HG03280 (cell line): ENCODE results near the gene DRG1.
"Not testable (repeated sequence)": the region's sequence is repeated elsewhere in the genome, so short reads cannot be mapped to it uniquely, and the experiment has no call there.

Experiments
- ATAC-seq: cut with Tn5 transposase; IDR thresholded peaks from one replicate; pipeline ENCODE4 v1.9.1; 2021; ENCODE audit warnings: mild to moderate bottlenecking, moderate library complexity; ENCODE audit not compliant: unreplicated experiment

DRG1 gene

DNA sequence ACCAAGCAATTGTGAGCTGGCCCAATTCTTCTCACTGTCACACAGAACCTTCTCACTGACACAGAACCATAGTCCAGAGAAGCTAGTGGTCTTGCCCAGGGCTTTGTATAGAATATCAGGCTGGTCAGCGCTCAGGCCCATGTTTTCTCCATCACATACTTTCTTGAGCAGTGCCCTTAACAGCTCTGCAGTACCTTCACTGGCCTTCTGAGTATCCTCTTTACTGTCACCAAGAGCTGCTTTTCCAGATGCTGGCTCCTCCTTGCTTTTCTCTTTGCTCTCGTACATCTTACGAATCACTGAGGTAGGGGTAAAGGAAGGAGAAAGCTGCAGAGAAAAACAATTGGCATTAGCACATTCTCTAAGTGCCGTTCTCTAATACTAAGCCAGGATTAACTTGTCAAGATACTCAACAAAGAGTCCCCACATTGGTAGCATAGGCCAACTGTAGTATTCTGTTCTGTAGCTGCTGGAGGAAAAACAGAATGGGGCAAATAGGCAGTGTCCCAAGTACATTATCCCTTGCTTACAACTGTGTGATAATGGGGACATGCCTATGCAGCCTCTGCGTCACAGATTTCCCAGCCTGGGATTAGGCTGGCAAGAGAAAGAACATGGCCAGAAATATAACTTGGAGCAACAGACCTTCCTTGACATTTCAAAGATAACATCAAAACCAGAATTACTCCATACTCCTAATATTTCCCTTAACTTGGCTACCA, 43.5 kb downstream of the DRG1 start:
- ATAC-seq, result no peak

GRCh38 chr22:31443516-31443915, 44.1 kb downstream of the DRG1 start:
- no peak for ATAC-seq

GRCh38 chr22:31445642-31446041, 46.2 kb downstream of the DRG1 start:
- no peak for ATAC-seq

GRCh38 chr22:31446208-31446607, 46.8 kb downstream of the DRG1 start:
- ATAC-seq, result no peak

GRCh38 chr22:31446767-31447166, 47.4 kb downstream of the DRG1 start:
- no peak for ATAC-seq

DNA sequence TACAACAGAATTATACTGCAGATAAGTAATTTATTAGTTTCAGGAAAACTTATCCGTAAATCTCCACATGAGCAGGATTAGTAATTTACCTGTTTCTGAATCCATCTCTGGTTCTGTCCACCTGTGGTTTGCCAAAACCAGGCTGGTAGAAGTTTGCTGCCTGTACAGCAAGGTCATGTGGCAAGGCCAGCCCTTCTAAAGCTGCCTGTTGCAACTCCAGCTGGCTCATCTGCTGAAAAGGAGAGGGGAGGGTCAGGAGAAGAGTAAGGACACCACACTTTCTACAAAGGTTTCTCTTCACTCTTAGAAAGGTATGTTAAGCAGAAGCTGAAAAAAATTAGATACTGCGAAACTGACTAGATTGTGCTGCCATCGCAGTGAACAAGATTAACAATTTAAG, 47.9 kb downstream of the DRG1 start:
- no peak for ATAC-seq

GRCh38 chr22:31448382-31448781, 49.0 kb downstream of the DRG1 start:
- ATAC-seq, result no peak

- no peak for ATAC-seq
Observed at GRCh38 chr22:31449506-31449905, 50.1 kb downstream of the DRG1 start.

DNA sequence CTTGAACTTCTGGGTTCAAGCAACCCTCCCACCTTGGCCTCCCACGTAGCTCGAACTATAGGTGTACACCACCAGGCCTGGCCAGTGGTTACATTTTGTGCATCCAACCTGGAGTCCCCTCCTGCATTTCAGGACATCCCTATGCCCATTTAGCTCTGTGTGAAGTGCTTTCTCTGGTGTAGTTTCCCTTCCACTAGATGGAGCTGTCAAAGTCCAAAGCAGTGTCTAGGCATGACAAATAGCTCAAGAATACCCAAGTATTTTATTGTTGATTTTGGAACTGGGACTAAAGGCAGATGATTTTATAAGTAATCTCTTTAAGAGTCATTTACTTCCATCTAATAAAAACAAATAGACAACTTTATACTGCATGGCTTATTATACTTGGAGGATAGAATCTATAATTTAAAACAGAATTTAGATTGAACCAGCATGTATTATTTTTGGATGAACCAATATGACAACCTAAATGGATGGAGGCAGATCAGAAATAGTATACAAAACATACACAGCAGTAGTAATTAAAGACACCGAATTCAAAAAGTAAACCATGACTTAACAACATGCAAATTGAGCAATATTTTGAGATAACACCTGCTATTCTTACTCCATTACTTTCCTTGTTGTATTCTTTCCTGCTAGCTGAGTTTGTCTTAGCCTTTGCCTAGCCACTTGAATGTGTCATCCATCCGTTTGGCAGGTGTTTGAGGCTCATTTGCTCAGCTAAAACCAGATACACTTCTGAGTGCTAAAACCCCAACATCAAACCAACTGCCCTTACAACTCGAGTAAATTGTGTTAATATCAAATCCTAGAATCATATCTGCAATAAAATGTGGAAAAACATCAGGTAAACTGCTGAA, 52.5 kb downstream of the DRG1 start:
- no peak for ATAC-seq

DNA sequence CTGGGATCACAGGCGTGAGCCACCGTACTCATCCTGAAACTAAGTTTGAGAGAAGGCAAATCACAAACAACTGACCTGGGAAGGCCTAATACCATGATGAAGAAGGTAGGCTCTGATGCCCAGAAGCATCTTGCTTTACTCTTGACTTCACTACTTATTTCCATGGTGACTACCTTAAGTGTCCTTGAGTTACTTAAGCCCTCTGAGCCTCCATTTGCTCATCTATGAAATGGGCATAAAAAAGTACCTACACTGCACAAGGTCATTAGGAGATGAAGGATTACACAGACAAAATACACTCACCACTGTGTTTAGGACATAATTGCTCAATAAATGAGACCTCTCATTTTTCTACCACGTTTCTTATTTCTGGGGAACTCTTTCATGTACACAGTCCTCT, 62.3 kb downstream of the DRG1 start:
- ATAC-seq, result no peak

DNA sequence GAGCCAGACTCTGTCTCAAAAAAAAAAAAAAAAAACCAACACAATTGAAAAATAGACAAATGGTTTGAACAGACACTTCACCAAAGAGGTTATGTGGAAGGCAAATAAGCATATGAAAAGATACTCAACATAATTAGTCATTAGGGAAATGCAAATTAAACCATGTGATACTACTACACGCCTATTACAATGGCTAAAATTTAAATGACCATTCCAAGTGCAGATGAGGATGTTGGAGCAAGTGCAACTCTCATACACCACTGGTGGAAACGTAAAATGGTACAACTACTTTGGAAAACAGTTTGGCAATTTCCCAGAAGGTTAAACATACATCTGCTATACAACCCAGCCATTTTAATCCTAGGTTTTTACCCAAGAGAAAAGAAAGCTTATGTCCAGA, 65.9 kb downstream of the DRG1 start:
- no peak for ATAC-seq

- no peak for ATAC-seq
Observed at GRCh38 chr22:31474743-31475142, 75.3 kb downstream of the DRG1 start.

DNA sequence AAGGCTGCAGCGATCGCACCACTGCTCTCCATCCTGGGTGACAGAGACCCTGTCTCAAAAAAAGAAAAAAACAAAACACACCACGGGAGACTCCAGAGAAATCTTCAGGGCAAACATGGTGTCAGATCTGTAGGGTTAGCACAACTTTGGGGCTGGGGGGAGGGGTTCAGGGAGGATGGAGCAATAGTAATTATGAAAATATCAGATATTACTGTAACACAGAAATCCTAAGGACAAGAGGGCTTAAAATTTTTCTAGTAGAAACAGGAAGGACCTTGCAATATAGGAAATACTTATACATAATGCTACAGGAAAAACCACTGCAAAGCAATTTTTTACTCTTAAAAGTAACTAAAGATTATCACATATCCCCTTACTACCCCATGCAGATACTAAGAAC, 76.4 kb downstream of the DRG1 start:
- ATAC-seq, result no peak

DNA sequence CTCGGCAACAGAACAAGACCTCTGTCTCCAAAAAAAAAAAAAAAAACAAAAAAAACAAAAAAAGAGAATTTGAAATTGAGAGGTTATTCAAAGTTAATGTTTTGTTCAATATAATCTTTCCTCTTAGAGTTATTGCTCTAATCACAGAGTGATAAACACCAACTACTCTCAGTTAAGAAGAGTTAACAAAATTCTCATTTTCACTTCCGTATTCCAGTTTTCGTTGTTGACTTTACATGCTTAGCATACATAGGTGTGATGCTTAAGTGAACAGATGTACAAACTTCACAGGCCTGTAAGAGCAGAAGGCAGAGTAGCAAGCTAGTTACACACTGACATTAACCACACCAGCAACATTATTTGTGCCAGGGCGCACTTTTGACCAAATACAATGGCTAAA, 77.9 kb downstream of the DRG1 start:
- ATAC-seq, result no peak

DNA sequence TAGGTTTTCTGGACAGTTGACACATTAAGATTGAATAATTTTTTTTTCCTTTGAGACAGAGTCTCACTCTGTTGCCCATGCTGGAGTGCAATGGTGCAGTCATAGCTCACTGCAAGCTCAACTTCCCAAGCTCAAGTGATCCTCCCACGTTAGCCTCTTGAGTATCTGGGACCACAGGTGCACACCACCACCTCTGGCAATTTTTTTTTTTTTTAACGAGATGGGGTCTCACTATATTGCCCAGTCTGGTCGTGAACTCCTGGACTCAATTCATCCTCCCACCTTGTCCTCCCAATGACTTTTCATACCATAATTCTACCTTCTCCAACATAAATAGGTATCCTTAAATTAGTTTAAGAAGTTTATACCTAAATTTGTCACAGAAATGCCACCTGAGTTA, 81.7 kb downstream of the DRG1 start:
- ATAC-seq, result no peak

- ATAC-seq, result not testable (repeated sequence)
Observed at GRCh38 chr22:31482470-31482869, 83.1 kb downstream of the DRG1 start.
